HepG2 (cell line): ENCODE measurements around the gene GCDH. TPM values are rescaled to one million over a fixed set of nuclear protein-coding genes. Genes with fewer than 3 reads are reported as not detected.
A peak's percentile ranks its signal among the peaks of the same experiment; 100 is the strongest.

Experiments
- ATAC-seq: fragments of 200-7000 bp; cut with Tn5 transposase; 3 replicates; pipeline ENCODE4 v1.9.1; 2020; ENCODE audit warnings: mild to moderate bottlenecking, moderate library complexity
- BruUV-seq: library from RNA; stranded (reverse); fragments of 400-500 nt; replicated peaks from 2 replicates; lab custom pipeline; 2021; lab: Mats Ljungman, UMichigan
- CTCF ChIA-PET: fragments of 300-600 bp; formaldehyde crosslinking; extraction: SDS; loops from one replicate; lab custom pipeline; 2021; ENCODE audit warnings: low total read pairs, inconsistent platforms, low intra/inter-chr PET ratio; lab: Yijun Ruan, JAX
- POLR2A ChIA-PET: fragments of 350-600 bp; sonication (Branson Sonifier 250); formaldehyde crosslinking; loops from one replicate; lab custom pipeline; 2020; ENCODE audit warnings: antibody characterized with exemption, inconsistent platforms; lab: Yijun Ruan, JAX
- DNase-seq: peaks from one replicate; pipeline ENCODE4 v3.0.0-alpha.2; 2015; ENCODE audit warnings: low spot score
- FAIRE-seq: peaks from 3 replicates; lab custom pipeline; 2011; peaks lifted over from hg19 to GRCh38; lab: Jason Lieb, UNC
- H2AFZ ChIP-seq: one replicate; pipeline ENCODE4 v1.6.1; 2011; ENCODE audit warnings: low read length, inconsistent platforms
- H3K27ac ChIP-seq: fragments of 300-600 bp; 3 replicates; pipeline ENCODE4 v1.8.0; 2011; ENCODE audit warnings: mixed run types, mild to moderate bottlenecking, mixed read lengths, low read length, inconsistent platforms; ENCODE audit not compliant: insufficient read depth; ENCODE audit errors: extremely low read length
- H3K27me3 ChIP-seq, 2 experiments: fragments of 200-600 bp in 1 of 2; 2 replicates in 1 of 2; 3 replicates in 1 of 2; pipeline versions ENCODE4 v1.6.0 to v1.8.0; 2011; ENCODE audit warnings: low read length in 2 of 2, mild to moderate bottlenecking in 2 of 2, moderate library complexity in 2 of 2, inconsistent platforms in 1 of 2; ENCODE audit not compliant: insufficient read depth in 2 of 2, control insufficient read depth in 1 of 2
- H3K36me3 ChIP-seq, 2 experiments: fragments of 200-600 bp in 1 of 2; replicated peaks in 1 of 2; 2 replicates in 1 of 2; 3 replicates in 1 of 2; pipeline versions ENCODE4 v1.5.1 to v1.8.0; 2011; ENCODE audit warnings: low read length in 2 of 2, inconsistent platforms in 1 of 2; ENCODE audit not compliant: insufficient read depth in 2 of 2, control insufficient read depth in 1 of 2
- H3K4me1 ChIP-seq: 2 replicates; pipeline ENCODE4 v1.5.1; 2012; ENCODE audit warnings: low read length, inconsistent platforms; ENCODE audit not compliant: insufficient read depth
- H3K4me2 ChIP-seq: 2 replicates; pipeline ENCODE4 v1.6.0; 2011; ENCODE audit warnings: low read depth, low read length, inconsistent platforms
- H3K4me3 ChIP-seq, 3 experiments: fragments of 200-600 bp in 1 of 3; sonication (generic), shearing (Covaris generic) in 1 of 3; replicated peaks in 1 of 3; 2 replicates each; pipeline ENCODE4 v1.5.1; 2011 to 2016; ENCODE audit warnings: low read length in 3 of 3, inconsistent platforms in 2 of 3, low read depth in 2 of 3, mild to moderate bottlenecking in 2 of 3, control low read depth in 1 of 3, mixed read lengths in 1 of 3; ENCODE audit not compliant: insufficient read depth in 1 of 3
- H3K79me2 ChIP-seq: one replicate; pipeline ENCODE4 v1.6.1; 2011; ENCODE audit warnings: low read length, inconsistent platforms; ENCODE audit not compliant: insufficient read depth
- H3K9ac ChIP-seq: 2 replicates; pipeline ENCODE4 v1.6.0; 2011; ENCODE audit warnings: mild to moderate bottlenecking, low read depth, low read length, inconsistent platforms; ENCODE audit not compliant: insufficient read depth
- H3K9me3 ChIP-seq: 2 replicates; pipeline ENCODE4 v1.5.1; 2012; ENCODE audit warnings: mild to moderate bottlenecking, low read length
- H4K20me1 ChIP-seq: 2 replicates; pipeline ENCODE4 v1.6.0; 2011; ENCODE audit warnings: inconsistent platforms, mild to moderate bottlenecking, low read length, moderate library complexity; ENCODE audit not compliant: insufficient read depth
- CBX2 ChIP-seq, 2 experiments: fragments of 200-600 bp in 1 of 2; sonication (generic); formaldehyde crosslinking in 1 of 2; IDR thresholded peaks; 2 replicates each; pipeline versions ENCODE4 v1.7.0 to v1.8.1; 2018 to 2022; ENCODE audit warnings: low read depth in 2 of 2, low read length in 1 of 2, mild to moderate bottlenecking in 1 of 2, missing genetic modification reagents in 1 of 2
- CBX5 ChIP-seq: sonication (generic); formaldehyde crosslinking; IDR thresholded peaks from 2 replicates; pipeline ENCODE4 v1.4.0; 2020; ENCODE audit warnings: missing genetic modification reagents, borderline replicate concordance
- CENPX ChIP-seq: sonication (generic); formaldehyde crosslinking; IDR thresholded peaks from 2 replicates; pipeline ENCODE4 v1.9.0; 2021; ENCODE audit warnings: mild to moderate bottlenecking, missing genetic modification reagents, moderate library complexity
- JDP2 ChIP-seq: sonication (generic); formaldehyde crosslinking; IDR thresholded peaks from 2 replicates; pipeline ENCODE4 v1.8.1; 2022; ENCODE audit warnings: missing genetic modification reagents, borderline replicate concordance
- NFKB2 ChIP-seq: sonication (generic); formaldehyde crosslinking; IDR thresholded peaks from 2 replicates; pipeline ENCODE4 v1.4.0; 2020; ENCODE audit warnings: missing genetic modification reagents, borderline replicate concordance
- PHF20 ChIP-seq: sonication (generic); formaldehyde crosslinking; IDR thresholded peaks from 2 replicates; pipeline ENCODE4 v1.5.0; 2020; ENCODE audit warnings: mild to moderate bottlenecking, missing genetic modification reagents
- RFX1 ChIP-seq: fragments of 450-650 bp; IDR thresholded peaks from 2 replicates; pipeline ENCODE4 v1.6.1; 2017
- ZNF335 ChIP-seq: sonication (generic); formaldehyde crosslinking; IDR thresholded peaks from 2 replicates; pipeline ENCODE4 v1.4.0; 2020; ENCODE audit warnings: missing genetic modification reagents
- ZNF362 ChIP-seq: sonication (generic); formaldehyde crosslinking; IDR thresholded peaks from 2 replicates; pipeline ENCODE4 v1.4.0; 2020; ENCODE audit warnings: missing genetic modification reagents, mild to moderate bottlenecking, borderline replicate concordance
- ZNF841 ChIP-seq: sonication (generic); formaldehyde crosslinking; IDR thresholded peaks from 2 replicates; pipeline ENCODE4 v1.8.1; 2023; ENCODE audit warnings: missing genetic modification reagents, borderline replicate concordance
- ZSCAN21 ChIP-seq: sonication (generic); formaldehyde crosslinking; IDR thresholded peaks from 2 replicates; pipeline ENCODE4 v1.8.0; 2022; ENCODE audit warnings: mild to moderate bottlenecking, missing genetic modification reagents, moderate library complexity, borderline replicate concordance
- WGBS: methylation state at CpG from one replicate; pipeline ENCODE4 v1.1.6; 2017; ENCODE audit warnings: low lambda C conversion rate; 5-methylcytosine and 5-hydroxymethylcytosine counted together
- in situ Hi-C: cut with HindIII; loops from 2 replicates; pipeline ENCODE4 v1.10.0; 2017; ENCODE audit warnings: low pct_unique_long_range_greater_than_20kb; ENCODE audit not compliant: extremely low pct_ligation_motif_present
- intact Hi-C: fragments of 100-400 bp; cut with micrococcal nuclease; formaldehyde crosslinking; loops from one replicate; pipeline ENCODE4 v1.10.0; 2022; ENCODE audit not compliant: unreplicated experiment
- polyA plus RNA-seq, 8 experiments: library from polyadenylated mRNA; depleted of rRNA in 3 of 8; stranded (reverse) in 7 of 8; unstranded in 1 of 8; fragments of >200 nt; fragmentation: Illumina TruSeq in 4 of 8; extraction: Trizol in 4 of 8; gene quantifications; 2 replicates each; pipeline versions ENCODE4 v1.2.1 to v1.2.3, GENCODE V29; 2011 to 2016; ENCODE audit warnings: low read depth in 4 of 8, missing spikeins in 1 of 8, mixed read lengths in 1 of 8; ENCODE audit not compliant: insufficient read depth in 1 of 8
- total RNA-seq, 5 experiments: library from RNA; depleted of rRNA; stranded (reverse); fragments of >200 nt; fragmentation: Illumina TruSeq; extraction: Trizol; gene quantifications; 2 replicates each; pipeline ENCODE4 v1.2.3, GENCODE V29; 2016; ENCODE audit warnings: low read depth in 1 of 5

GCDH gene
- total and polyA plus RNA-seq, 2 of the 13 experiments (the other 11 are each of a cell fraction or from before 2014, with no cell fraction given), result 15.1 to 38.0 TPM

GRCh38 chr19:12912571-12912970 is 21.6 kb downstream of the GCDH start:
- H3K9ac ChIP-seq, result peak overlapping the region; percentile 61
- peak overlapping the region; percentile 48 to 63 (median 55) for H3K4me3 ChIP-seq
- no peaks in the 10 kb centered on the region for H4K20me1 ChIP-seq
- no peaks in the 10 kb centered on the region for H3K9me3 ChIP-seq
- no TSS peak for BruUV-seq
- no peak for DNase-seq
- TF ChIP-seq ZSCAN21, result no peak
- no peak for TF ChIP-seq CBX5 (CRISPR knock-in tag)
- TF ChIP-seq NFKB2 (CRISPR knock-in tag), result no peak
- no peak for TF ChIP-seq JDP2 (CRISPR knock-in tag)
- TF ChIP-seq CBX2 (IDR thresholded peaks at IDR 0.05; ENCODE audit: low read depth, low read length), result no peak
- TF ChIP-seq CBX2 (CRISPR knock-in tag; IDR thresholded peaks at IDR 0.05; ENCODE audit: low read depth), result no peak
- TF ChIP-seq ZNF841 (CRISPR knock-in tag), result no peak
- TF ChIP-seq RFX1, result no peak
- TF ChIP-seq PHF20 (CRISPR knock-in tag), result 0 out of 2 replicates have a peak, but pooled peaks have one; percentile 30
- no peak for TF ChIP-seq CENPX
- 0 out of 2 replicates have a peak, but pooled peaks have one; percentile 33 for TF ChIP-seq ZNF362 (CRISPR knock-in tag)
- TF ChIP-seq ZNF335 (CRISPR knock-in tag), result no peak
- FAIRE-seq, result no peak
- H3K36me3 ChIP-seq, result no peaks in the 10 kb centered on the region
- no peaks in the 10 kb centered on the region for H3K79me2 ChIP-seq
- no peaks in the 10 kb centered on the region for H3K27me3 ChIP-seq
- ChIA-PET CTCF (no interaction called here), POLR2A (interaction anchor here (1.3 to 4.2 kb wide), 8 partner anchors 11 to 250 kb away, joined by 3 to 40 read pairs (median 8); partner anchors contain the start of genes FARSA and GCDH)
- no peak for ATAC-seq
- intact Hi-C loops (no loop called here), in situ Hi-C loops (no loop called here)
- H3K4me1 ChIP-seq, result peaks cover 30% of the 10 kb centered on the region
- H3K4me2 ChIP-seq, result peak overlapping the region; percentile 81
- H3K27ac ChIP-seq, result peak overlapping the region; percentile 65
- WGBS, result 22% methylated on average over 4 of the region's 4 CpGs
- no peak overlapping the region for H2AFZ ChIP-seq
